ENCODE data around the gene KAT5.

DNA sequence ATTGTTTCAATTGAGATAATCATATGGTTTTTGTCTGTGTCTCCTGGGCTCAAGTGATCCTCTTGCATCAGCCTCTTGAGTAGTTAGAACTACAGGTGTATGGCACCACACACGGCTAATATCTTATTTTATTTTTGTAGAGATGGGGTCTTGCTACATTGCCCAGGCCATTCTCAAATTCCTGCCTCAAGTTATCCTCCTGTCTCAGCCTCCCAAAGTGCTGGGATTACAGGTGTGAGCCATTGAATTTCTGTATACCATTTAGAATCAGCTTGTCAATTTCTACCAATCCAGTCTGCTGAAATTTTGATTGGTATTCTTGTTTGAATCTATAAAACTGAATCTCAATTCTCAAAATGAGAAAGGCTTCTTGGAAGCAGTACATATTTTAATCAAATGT lies 10.4 kb upstream of the KAT5 start:
- no peak for TF ChIP-seq CTCF (IDR thresholded peaks at IDR 0.05; ENCODE audit: insufficient read depth, low read depth, low read length)
- no peak for TF ChIP-seq EZH2 (IDR thresholded peaks at IDR 0.05; ENCODE audit: insufficient read depth, low read length)

Data from astrocyte (in vitro differentiated cells and primary cell).